ENCODE data around the gene RTBDN.
A peak's percentile ranks its signal among the peaks of the same experiment; 100 is the strongest.

RTBDN gene

GRCh38 chr19:12793290-12794195 is 40.8 kb downstream of the RTBDN start:
- DNase-seq, result peak in 55 of 56 donors; percentile 60 to 97 (median 87)

GRCh38 chr19:12792853-12793289 is 41.5 kb downstream of the RTBDN start:
- DNase-seq, result peak in 4 of 56 donors; percentile 38 to 65 (median 56)

GRCh38 chr19:12792051-12792852 is 42.1 kb downstream of the RTBDN start:
- DNase-seq, result peak in 47 of 56 donors; percentile 8 to 75 (median 52)

GRCh38 chr19:12791345-12792050 is 42.9 kb downstream of the RTBDN start, which contains the start of gene JUNB:
TSS of gene JUNB (plus strand) at chr19:12791486. CDS start at chr19:12791772, 286 bp downstream.
- DNase-seq, result peak; percentile 57 to 99 (median 96)

- DNase-seq, result peak in 8 of 56 donors; percentile 8 to 70 (median 39)
These were observed 43.6 kb downstream of the RTBDN start for GRCh38 chr19:12790628-12791344.

GRCh38 chr19:12789904-12790619 is 44.3 kb downstream of the RTBDN start:
- DNase-seq, result peak; percentile 41 to 96 (median 89)

- DNase-seq, result peak in 2 of 56 donors; percentile 40 to 67
These were observed 45.1 kb downstream of the RTBDN start for GRCh38 chr19:12789098-12789903.

GRCh38 chr19:12788682-12789097 is 45.7 kb downstream of the RTBDN start:
- DNase-seq, result peak in 49 of 56 donors; percentile 12 to 80 (median 52)

- no peak for DNase-seq
These were observed 46.2 kb downstream of the RTBDN start for GRCh38 chr19:12788042-12788681.

- DNase-seq, result no peak
These were observed 46.9 kb downstream of the RTBDN start for GRCh38 chr19:12787458-12787857.

- DNase-seq, result no peak
These were observed 47.4 kb downstream of the RTBDN start for GRCh38 chr19:12786952-12787351.

- peak in 47 of 56 donors; percentile 25 to 83 (median 59) for DNase-seq
These were observed 48.1 kb downstream of the RTBDN start for GRCh38 chr19:12786141-12786870.

GRCh38 chr19:12785431-12786031 is 48.8 kb downstream of the RTBDN start:
- DNase-seq, result peak in 13 of 56 donors; percentile 11 to 51 (median 27)

- no peak for DNase-seq
These were observed 49.4 kb downstream of the RTBDN start for GRCh38 chr19:12784871-12785430.

- DNase-seq, result peak in 1 of 56 donors; percentile 3
These were observed 49.9 kb downstream of the RTBDN start for GRCh38 chr19:12784394-12784870.

GRCh38 chr19:12783849-12784393 is 50.5 kb downstream of the RTBDN start:
- DNase-seq, result peak in 7 of 56 donors; percentile 4 to 54 (median 28)

All from amygdala (tissue), 56 donors.